Fibroblast of the conjunctiva (primary cell): ENCODE results near the gene FKBP3.
A peak's percentile ranks its signal among the peaks of the same experiment; 100 is the strongest.
"Not testable (repeated sequence)": the region's sequence is repeated elsewhere in the genome, so short reads cannot be mapped to it uniquely, and the experiment has no call there.

Experiments used
- DNase-seq: peaks from one replicate; pipeline ENCODE4 v3.0.0-alpha.2; 2010; ENCODE audit warnings: low read depth

The FKBP3 gene

GRCh38 chr14:45134051-45134958 is at the start of gene FKBP3:
FKBP3 (minus strand) TSS chr14:45134481; CDS start chr14:45134456, 25 bp downstream.
- peak; percentile 99 for DNase-seq

- DNase-seq: no peak
Measured at GRCh38 chr14:45181806-45182205, 47.5 kb upstream of the FKBP3 start.

GRCh38 chr14:45181329-45181728 is 47.0 kb upstream of the FKBP3 start:
- DNase-seq: no peak

- DNase-seq: peak; percentile 79
Measured at GRCh38 chr14:45177076-45177475, 42.8 kb upstream of the FKBP3 start.

- no peak for DNase-seq
Measured at GRCh38 chr14:45169906-45170305, 35.6 kb upstream of the FKBP3 start.

- DNase-seq: no peak
Measured at GRCh38 chr14:45156067-45156466, 21.8 kb upstream of the FKBP3 start.

- DNase-seq: no peak
Measured at GRCh38 chr14:45150386-45150890, 16.2 kb upstream of the FKBP3 start.

GRCh38 chr14:45149602-45150001 is 15.3 kb upstream of the FKBP3 start:
- DNase-seq: no peak

GRCh38 chr14:45145214-45145613 is 10.9 kb upstream of the FKBP3 start:
- no peak for DNase-seq

GRCh38 chr14:45144658-45145057 is 10.4 kb upstream of the FKBP3 start:
- no peak for DNase-seq

GRCh38 chr14:45142083-45142482 is 7.8 kb upstream of the FKBP3 start:
- not testable (repeated sequence) for DNase-seq

- DNase-seq: no peak
Measured at GRCh38 chr14:45140661-45141187, 6.4 kb upstream of the FKBP3 start.

GRCh38 chr14:45136399-45136798 is 2.1 kb upstream of the FKBP3 start:
- DNase-seq: no peak

GRCh38 chr14:45135659-45136395 is 1.5 kb upstream of the FKBP3 start, which contains the start of gene FANCM:
FANCM (plus strand) TSS chr14:45135930; CDS start chr14:45136032, 102 bp downstream.
- peak; percentile 95 for DNase-seq

- peak; percentile 13 for DNase-seq
Measured at GRCh38 chr14:45135156-45135555, 875 bp upstream of the FKBP3 start.

- no peak for DNase-seq
Measured at GRCh38 chr14:45133683-45134050, 614 bp downstream of the FKBP3 start.

GRCh38 chr14:45128963-45129629 is 5.2 kb downstream of the FKBP3 start:
- DNase-seq: no peak

- no peak for DNase-seq
Measured at GRCh38 chr14:45125754-45126153, 8.5 kb downstream of the FKBP3 start.

GRCh38 chr14:45123271-45123670 is 11.0 kb downstream of the FKBP3 start:
- DNase-seq: no peak

- no peak for DNase-seq
Measured at GRCh38 chr14:45120096-45120495, 14.2 kb downstream of the FKBP3 start.

- no peak for DNase-seq
Measured at GRCh38 chr14:45118594-45118993, 15.7 kb downstream of the FKBP3 start.

- no peak for DNase-seq
Measured at GRCh38 chr14:45114327-45114726, 20.0 kb downstream of the FKBP3 start.
